NCI-H2029 (cell line): ENCODE measurements around the gene HOXB5.

ENCODE experiments used
- DNase-seq: peaks from one replicate; lab custom pipeline; 2025; lab: John Stamatoyannopoulos, UW

HOXB5 gene

GRCh38 chr17:48571826-48572417, 21.7 kb downstream of the HOXB5 start:
- no peak for DNase-seq

GRCh38 chr17:48571024-48571818, 22.4 kb downstream of the HOXB5 start:
- no peak for DNase-seq

GRCh38 chr17:48570325-48571023, 23.1 kb downstream of the HOXB5 start:
- DNase-seq = no peak

GRCh38 chr17:48569674-48570324, 23.8 kb downstream of the HOXB5 start:
- DNase-seq = no peak

- no peak for DNase-seq
Observed at GRCh38 chr17:48569240-48569582, 24.4 kb downstream of the HOXB5 start.

GRCh38 chr17:48568499-48569239, 24.9 kb downstream of the HOXB5 start:
- no peak for DNase-seq

- DNase-seq = no peak
Observed at GRCh38 chr17:48567646-48568354, 25.8 kb downstream of the HOXB5 start.

- DNase-seq = no peak
Observed at GRCh38 chr17:48567209-48567608, 26.4 kb downstream of the HOXB5 start.

- no peak for DNase-seq
Observed at GRCh38 chr17:48566717-48567116, 26.9 kb downstream of the HOXB5 start.

GRCh38 chr17:48565925-48566710, 27.5 kb downstream of the HOXB5 start:
- DNase-seq = no peak

GRCh38 chr17:48565022-48565554, 28.5 kb downstream of the HOXB5 start:
- no peak for DNase-seq

- no peak for DNase-seq
Observed at GRCh38 chr17:48564188-48565021, 29.2 kb downstream of the HOXB5 start.

GRCh38 chr17:48563867-48564187, 29.8 kb downstream of the HOXB5 start:
- no peak for DNase-seq

GRCh38 chr17:48563385-48563838, 30.2 kb downstream of the HOXB5 start:
- DNase-seq = no peak

- DNase-seq = no peak
Observed at GRCh38 chr17:48562934-48563333, 30.6 kb downstream of the HOXB5 start.

GRCh38 chr17:48561884-48562810, 31.4 kb downstream of the HOXB5 start:
- no peak for DNase-seq

GRCh38 chr17:48559840-48560817, 33.5 kb downstream of the HOXB5 start:
- no peak for DNase-seq
